Osteoblast (primary cell): ENCODE data around the gene RBM38. TPM values are rescaled to one million over a fixed set of nuclear protein-coding genes. Genes with fewer than 3 reads are reported as not detected.
A peak's percentile ranks its signal among the peaks of the same experiment; 100 is the strongest.

ENCODE experiments used
- DNase-seq: peaks from one replicate; pipeline ENCODE4 v3.0.0; 2011; ENCODE audit warnings: low spot score, mixed read lengths; ENCODE audit not compliant: insufficient read length; ENCODE audit errors: missing footprints
- H2AFZ ChIP-seq: 2 replicates; pipeline ENCODE4 v1.6.0; 2011; ENCODE audit warnings: mild to moderate bottlenecking, low read length
- H3K27ac ChIP-seq: 2 replicates; pipeline ENCODE4 v1.5.1; 2011; ENCODE audit warnings: mild to moderate bottlenecking, low read depth, low read length, moderate library complexity
- H3K27me3 ChIP-seq: 2 replicates; pipeline ENCODE4 v1.6.0; 2012; ENCODE audit warnings: mild to moderate bottlenecking, control low read depth, inconsistent platforms, low read length, moderate library complexity; ENCODE audit not compliant: insufficient read depth
- H3K36me3 ChIP-seq: 2 replicates; pipeline ENCODE4 v1.5.1; 2011; ENCODE audit warnings: mild to moderate bottlenecking, low read length, control low read depth, moderate library complexity; ENCODE audit not compliant: insufficient read depth
- H3K4me1 ChIP-seq: 2 replicates; pipeline ENCODE4 v1.5.1; 2011; ENCODE audit warnings: mild to moderate bottlenecking, low read length, control low read depth, moderate library complexity; ENCODE audit not compliant: insufficient read depth
- H3K4me2 ChIP-seq: 2 replicates; pipeline ENCODE4 v1.6.0; 2011; ENCODE audit warnings: mild to moderate bottlenecking, low read length; ENCODE audit not compliant: insufficient read depth
- H3K4me3 ChIP-seq: fragments of 200-600 bp; sonication (generic); 3 replicates; pipeline ENCODE4 v1.5.1; 2012; ENCODE audit warnings: mild to moderate bottlenecking, low read length, inconsistent platforms; ENCODE audit not compliant: insufficient read depth
- H3K79me2 ChIP-seq: 2 replicates; pipeline ENCODE4 v1.6.0; 2012; ENCODE audit warnings: mild to moderate bottlenecking, low read length, control low read depth, inconsistent platforms; ENCODE audit not compliant: insufficient read depth
- H3K9me3 ChIP-seq: 2 replicates; pipeline ENCODE4 v1.5.1; 2011; ENCODE audit warnings: low read depth, low read length, control low read depth
- H4K20me1 ChIP-seq: 2 replicates; pipeline ENCODE4 v1.6.0; 2012; ENCODE audit warnings: mild to moderate bottlenecking, low read length, control low read depth; ENCODE audit not compliant: insufficient read depth
- CTCF ChIP-seq: IDR thresholded peaks from 2 replicates; pipeline ENCODE4 v1.5.1; 2011; ENCODE audit warnings: mild to moderate bottlenecking, low read depth, low read length, moderate library complexity; ENCODE audit errors: extremely low read depth
- total RNA-seq: library from RNA; depleted of rRNA; stranded (reverse); fragments of >200 nt; gene quantifications from 2 replicates; pipeline ENCODE4 v1.2.3, GENCODE V29; 2012

Gene RBM38
- total RNA-seq, 1 donor: 2.9 TPM

GRCh38 chr20:57372157-57372556, 19.0 kb upstream of the RBM38 start:
- DNase-seq: no peak
- no peaks in the 10 kb centered on the region for H3K27me3 ChIP-seq
- H3K9me3 ChIP-seq: no peaks in the 10 kb centered on the region
- H3K4me1 ChIP-seq: peaks cover 9% of the 10 kb centered on the region
- TF ChIP-seq CTCF: no peak
- peaks cover 90% of the 10 kb centered on the region for H3K36me3 ChIP-seq
- no peak overlapping the region for H2AFZ ChIP-seq
- H3K4me3 ChIP-seq: no peak overlapping the region
- no peak overlapping the region for H3K4me2 ChIP-seq
- no peak overlapping the region for H3K27ac ChIP-seq
- peaks cover 13% of the 10 kb centered on the region for H4K20me1 ChIP-seq
- no peaks in the 10 kb centered on the region for H3K79me2 ChIP-seq

GRCh38 chr20:57372581-57373350, 18.4 kb upstream of the RBM38 start:
- no peaks in the 10 kb centered on the region for H3K79me2 ChIP-seq
- no peak overlapping the region for H3K4me3 ChIP-seq
- TF ChIP-seq CTCF: no peak
- no peak overlapping the region for H3K4me2 ChIP-seq
- H3K4me1 ChIP-seq: peaks cover 9% of the 10 kb centered on the region
- H3K27ac ChIP-seq: no peak overlapping the region
- no peak overlapping the region for H2AFZ ChIP-seq
- DNase-seq: no peak
- peaks cover 15% of the 10 kb centered on the region for H4K20me1 ChIP-seq
- no peaks in the 10 kb centered on the region for H3K9me3 ChIP-seq
- peaks cover 91% of the 10 kb centered on the region for H3K36me3 ChIP-seq
- no peaks in the 10 kb centered on the region for H3K27me3 ChIP-seq

GRCh38 chr20:57374343-57374930, 16.8 kb upstream of the RBM38 start:
- H3K9me3 ChIP-seq: no peaks in the 10 kb centered on the region
- H3K79me2 ChIP-seq: no peaks in the 10 kb centered on the region
- H2AFZ ChIP-seq: no peak overlapping the region
- H4K20me1 ChIP-seq: peaks cover 15% of the 10 kb centered on the region
- TF ChIP-seq CTCF: no peak
- no peak for DNase-seq
- peak overlapping the region; percentile 32 for H3K27ac ChIP-seq
- peaks cover 9% of the 10 kb centered on the region for H3K4me1 ChIP-seq
- no peak overlapping the region for H3K4me3 ChIP-seq
- no peaks in the 10 kb centered on the region for H3K27me3 ChIP-seq
- no peak overlapping the region for H3K4me2 ChIP-seq
- H3K36me3 ChIP-seq: peaks cover 88% of the 10 kb centered on the region

- no peak overlapping the region for H3K4me3 ChIP-seq
- peaks cover 81% of the 10 kb centered on the region for H3K36me3 ChIP-seq
- H4K20me1 ChIP-seq: peaks cover 15% of the 10 kb centered on the region
- H3K27ac ChIP-seq: peak overlapping the region; percentile 32
- no peak overlapping the region for H3K4me2 ChIP-seq
- no peaks in the 10 kb centered on the region for H3K79me2 ChIP-seq
- peak; percentile 69 for DNase-seq
- H3K9me3 ChIP-seq: no peaks in the 10 kb centered on the region
- peaks cover 9% of the 10 kb centered on the region for H3K4me1 ChIP-seq
- H3K27me3 ChIP-seq: no peaks in the 10 kb centered on the region
- H2AFZ ChIP-seq: no peak overlapping the region
- TF ChIP-seq CTCF: no peak
These were observed 16.1 kb upstream of the RBM38 start for GRCh38 chr20:57374931-57375651.
